Measurements from ENCODE around the gene EID3.

GRCh38 chr12:104273503-104273902 is 30.0 kb upstream of the EID3 start:
- TF ChIP-seq POLR2A (IDR thresholded peaks at IDR 0.05) (no peak), POLR2AphosphoS5 (IDR thresholded peaks at IDR 0.05) (no peak), CTCF (IDR thresholded peaks at IDR 0.05) (no peak)
